ENCODE data around the gene TLR2. TPM values are rescaled to one million over a fixed set of nuclear protein-coding genes. Genes with fewer than 3 reads are reported as not detected.

The TLR2 gene
- total RNA-seq, 2 donors from 2014 or later, result 1.1 to 1.6 TPM

- ATAC-seq, result no peak
- Mint-ChIP-seq H3K27ac (no peak overlapping the region), H3K9me3 (no peaks in the 10 kb centered on the region), H3K36me3 (no peaks in the 10 kb centered on the region)
- DNase-seq (ENCODE audit: low spot score in 2 of 2), result no peak
Observed at GRCh38 chr4:153705743-153706468, 21.8 kb downstream of the TLR2 start.

DNA sequence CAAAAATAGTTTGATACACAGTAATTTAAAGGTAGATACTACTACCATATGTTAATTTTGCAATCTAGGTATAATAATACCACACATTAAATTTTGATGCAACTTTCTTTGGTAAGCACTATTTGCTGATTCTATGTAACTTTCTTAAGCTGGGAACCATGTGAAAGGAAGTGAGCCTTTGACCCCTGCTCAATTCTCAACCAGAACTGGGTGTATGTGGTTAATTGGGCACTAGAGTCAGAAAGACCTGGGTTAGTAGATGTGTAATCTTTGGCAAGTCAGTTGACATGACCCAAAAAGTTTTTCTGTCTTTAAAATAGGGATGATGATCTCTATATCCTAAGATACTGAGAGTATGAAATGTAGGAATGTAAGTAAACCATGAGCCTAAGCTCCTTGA lies 22.4 kb downstream of the TLR2 start:
- no peak for ATAC-seq
- no peak overlapping the region for H3K27ac Mint-ChIP-seq
- no peak for DNase-seq (ENCODE audit: low spot score in 2 of 2)
- H3K36me3 Mint-ChIP-seq, result no peaks in the 10 kb centered on the region
- no peaks in the 10 kb centered on the region for H3K9me3 Mint-ChIP-seq

GRCh38 chr4:153710681-153711080 lies 26.6 kb downstream of the TLR2 start:
- H3K27ac Mint-ChIP-seq, result no peak overlapping the region
- DNase-seq (ENCODE audit: low spot score in 2 of 2) (no peak), ATAC-seq (no peak)
- H3K36me3 Mint-ChIP-seq, result no peaks in the 10 kb centered on the region
- H3K9me3 Mint-ChIP-seq, result no peaks in the 10 kb centered on the region

- H3K36me3 Mint-ChIP-seq, result peaks cover 1 to 10% of the 10 kb centered on the region in 2 donors
- DNase-seq (ENCODE audit: low spot score in 2 of 2) (no peak), ATAC-seq (no peak)
- H3K27ac Mint-ChIP-seq, result no peak overlapping the region
- peaks cover 0 to 8% of the 10 kb centered on the region in 2 donors for H3K9me3 Mint-ChIP-seq
Observed at GRCh38 chr4:153713866-153714646, 30.0 kb downstream of the TLR2 start.

DNA sequence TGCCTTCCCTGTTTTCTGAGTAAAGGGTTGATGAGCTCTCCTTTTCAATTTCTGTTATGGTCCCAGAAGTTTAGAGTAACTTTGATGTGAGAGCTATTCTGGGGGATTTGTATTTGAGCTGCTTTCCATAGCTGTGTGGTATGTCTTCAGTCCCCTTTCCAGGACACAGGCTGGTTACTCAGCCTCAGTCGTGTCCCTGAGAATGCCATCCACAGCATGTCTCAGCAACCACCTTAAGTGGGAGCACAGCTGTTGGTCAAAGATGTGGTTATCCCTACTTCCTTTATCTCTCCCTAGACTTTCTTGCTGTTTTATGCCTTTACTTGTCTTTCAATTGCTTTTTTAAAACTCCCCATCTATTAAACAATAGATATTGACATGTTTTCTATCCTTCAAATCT lies 38.0 kb downstream of the TLR2 start:
- Mint-ChIP-seq H3K9me3 (peaks cover 0 to 8% of the 10 kb centered on the region in 2 donors), H3K36me3 (peaks cover 5 to 10% of the 10 kb centered on the region in 2 donors), H3K27ac (no peak overlapping the region)
- ATAC-seq, result no peak
- DNase-seq (ENCODE audit: low spot score in 2 of 2), result no peak

DNA sequence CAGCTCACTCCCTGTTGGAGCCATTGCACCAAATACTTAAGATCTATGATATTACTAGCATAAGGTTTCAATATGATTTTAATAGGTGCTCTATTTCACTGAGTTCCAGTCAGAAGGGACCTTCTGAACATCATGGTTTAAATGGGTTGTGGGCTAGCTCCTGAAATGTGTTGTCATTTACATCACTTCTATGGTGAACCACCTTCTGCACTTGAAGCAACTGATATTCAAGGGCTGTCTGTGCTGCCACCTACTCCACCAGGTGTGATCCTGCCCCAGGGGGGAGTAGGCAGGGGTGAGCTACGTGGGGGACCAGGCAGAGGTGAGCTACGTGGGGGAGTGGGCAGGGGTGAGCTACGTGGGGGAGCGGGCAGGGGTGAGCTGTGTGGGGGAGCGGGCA lies 40.5 kb downstream of the TLR2 start:
- no peaks in the 10 kb centered on the region for H3K9me3 Mint-ChIP-seq
- no peak overlapping the region for H3K27ac Mint-ChIP-seq
- H3K36me3 Mint-ChIP-seq, result no peaks in the 10 kb centered on the region
- DNase-seq (ENCODE audit: low spot score in 2 of 2), result peak in 1 of 2 donors; percentile 7
- ATAC-seq, result peak; percentile 11 to 95

GRCh38 chr4:153725136-153725830 lies 41.2 kb downstream of the TLR2 start:
- Mint-ChIP-seq H3K9me3 (no peaks in the 10 kb centered on the region), H3K36me3 (no peaks in the 10 kb centered on the region), H3K27ac (no peak overlapping the region)
- ATAC-seq, result peak in 1 of 2 donors; percentile 19
- no peak for DNase-seq (ENCODE audit: low spot score in 2 of 2)

DNA sequence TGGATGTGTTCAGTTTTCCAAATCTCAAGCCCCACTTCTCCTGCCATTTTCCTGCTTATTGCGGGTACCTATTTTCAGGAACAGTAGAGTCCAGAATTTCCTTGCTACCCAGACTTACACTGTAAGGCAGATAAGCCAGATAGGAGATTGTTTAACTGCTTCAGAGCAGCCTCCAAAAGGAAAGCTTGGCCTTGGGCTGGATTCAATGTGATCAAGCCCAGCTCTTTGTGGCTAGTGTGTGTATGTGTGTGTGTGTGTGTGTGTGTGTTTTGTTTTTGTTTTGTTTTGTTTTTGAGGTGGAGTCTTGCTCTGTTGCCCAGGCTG lies 41.7 kb downstream of the TLR2 start:
- Mint-ChIP-seq H3K27ac (no peak overlapping the region), H3K9me3 (no peaks in the 10 kb centered on the region), H3K36me3 (no peaks in the 10 kb centered on the region)
- DNase-seq (ENCODE audit: low spot score in 2 of 2) (no peak), ATAC-seq (no peak)

GRCh38 chr4:153728151-153728550 lies 44.1 kb downstream of the TLR2 start:
- H3K9me3 Mint-ChIP-seq, result no peaks in the 10 kb centered on the region
- no peak overlapping the region for H3K27ac Mint-ChIP-seq
- no peak for DNase-seq (ENCODE audit: low spot score in 2 of 2)
- ATAC-seq, result no peak
- no peaks in the 10 kb centered on the region for H3K36me3 Mint-ChIP-seq

- DNase-seq (ENCODE audit: low spot score in 2 of 2), result no peak
- H3K36me3 Mint-ChIP-seq, result no peaks in the 10 kb centered on the region
- no peak for ATAC-seq
- no peak overlapping the region for H3K27ac Mint-ChIP-seq
- no peaks in the 10 kb centered on the region for H3K9me3 Mint-ChIP-seq
Observed at GRCh38 chr4:153728660-153729059, 44.6 kb downstream of the TLR2 start.

GRCh38 chr4:153729895-153730294 lies 45.8 kb downstream of the TLR2 start:
- ATAC-seq (no peak), DNase-seq (ENCODE audit: low spot score in 2 of 2) (no peak)
- Mint-ChIP-seq H3K9me3 (no peaks in the 10 kb centered on the region), H3K36me3 (no peaks in the 10 kb centered on the region), H3K27ac (no peak overlapping the region)

DNA sequence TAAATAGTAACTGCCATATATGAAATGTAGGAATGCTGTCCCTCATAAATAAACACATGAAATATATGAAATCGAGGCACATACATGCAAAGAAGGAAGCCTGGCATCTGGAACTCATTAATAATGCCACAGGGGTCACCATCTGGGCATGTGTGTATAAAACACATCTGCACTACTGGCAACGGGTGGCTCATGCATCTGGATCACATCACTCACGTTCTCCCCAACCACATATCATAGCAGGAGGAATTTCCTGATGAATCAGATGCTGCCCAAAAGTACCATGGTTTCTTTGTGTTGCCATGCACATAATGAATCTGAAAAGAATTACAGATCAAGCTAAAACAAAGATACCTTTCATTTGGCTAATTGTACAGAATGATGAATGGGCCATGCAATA lies 47.2 kb downstream of the TLR2 start:
- Mint-ChIP-seq H3K36me3 (no peaks in the 10 kb centered on the region), H3K9me3 (no peaks in the 10 kb centered on the region), H3K27ac (no peak overlapping the region)
- no peak for ATAC-seq
- no peak for DNase-seq (ENCODE audit: low spot score in 2 of 2)

GRCh38 chr4:153733751-153734448 lies 49.8 kb downstream of the TLR2 start:
- peak in 1 of 2 donors; percentile 61 for ATAC-seq
- Mint-ChIP-seq H3K27ac (no peak overlapping the region), H3K9me3 (no peaks in the 10 kb centered on the region), H3K36me3 (no peaks in the 10 kb centered on the region)
- no peak for DNase-seq (ENCODE audit: low spot score in 2 of 2)

GRCh38 chr4:153735906-153736461 lies 51.9 kb downstream of the TLR2 start:
- Mint-ChIP-seq H3K36me3 (peaks cover 6% of the 10 kb centered on the region in 2 donors), H3K27ac (no peak overlapping the region), H3K9me3 (peaks cover 3 to 13% of the 10 kb centered on the region in 2 donors)
- ATAC-seq (no peak), DNase-seq (ENCODE audit: low spot score in 2 of 2) (no peak)

DNA sequence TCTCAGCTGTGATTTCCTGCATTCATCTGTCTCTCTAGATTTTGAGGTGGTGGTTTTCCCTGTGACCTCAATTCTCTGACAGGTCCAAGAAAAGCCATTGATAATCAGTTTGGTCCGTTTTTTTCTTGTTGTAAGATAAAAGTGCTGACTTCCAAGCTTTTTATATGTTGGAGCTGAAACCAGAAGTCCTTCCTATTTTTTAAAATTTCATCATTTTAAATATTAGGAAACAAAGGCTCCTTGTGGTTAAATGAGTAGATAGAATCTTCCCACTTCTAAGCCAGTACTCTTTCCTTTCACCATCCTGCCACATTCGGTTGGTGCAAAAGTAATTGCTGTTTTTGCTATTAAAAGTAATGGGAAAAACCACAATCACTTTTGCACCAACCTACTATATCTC lies 57.5 kb downstream of the TLR2 start:
- H3K27ac Mint-ChIP-seq, result no peak overlapping the region
- H3K36me3 Mint-ChIP-seq, result peaks cover 7 to 13% of the 10 kb centered on the region in 2 donors
- DNase-seq (ENCODE audit: low spot score in 2 of 2), result no peak
- H3K9me3 Mint-ChIP-seq, result peaks cover 3 to 17% of the 10 kb centered on the region in 2 donors
- ATAC-seq, result no peak

GRCh38 chr4:153745651-153746050 lies 61.6 kb downstream of the TLR2 start:
- no peak overlapping the region for H3K27ac Mint-ChIP-seq
- H3K9me3 Mint-ChIP-seq, result peaks cover 1 to 8% of the 10 kb centered on the region in 2 donors
- no peak for DNase-seq (ENCODE audit: low spot score in 2 of 2)
- peaks cover 5 to 11% of the 10 kb centered on the region in 2 donors for H3K36me3 Mint-ChIP-seq
- no peak for ATAC-seq

Measured in activated naive CD4-positive, alpha-beta T cell treated with anti-CD3 and anti-CD28 coated beads, Interleukin-2, amount 50 U/mL, for 72 hours (primary cell).